Astrocyte (in vitro differentiated cells and primary cell): Measurements from ENCODE around the gene HEY2. TPM values are rescaled to one million over a fixed set of nuclear protein-coding genes. Genes with fewer than 3 reads are reported as not detected.

Experiments
- DNase-seq: peaks from one replicate; pipeline ENCODE4 v3.0.0-alpha.2; 2010; ENCODE audit warnings: low read depth
- FAIRE-seq: peaks from 2 replicates; lab custom pipeline; 2011; peaks lifted over from hg19 to GRCh38; lab: Jason Lieb, UNC
- H2AFZ ChIP-seq: 2 replicates; pipeline ENCODE4 v1.6.0; 2012; ENCODE audit warnings: low read depth, low read length, inconsistent platforms
- H3K27ac ChIP-seq: 2 replicates; pipeline ENCODE4 v1.5.1; 2011; ENCODE audit warnings: low read depth, low read length, inconsistent platforms
- H3K27me3 ChIP-seq: 2 replicates; pipeline ENCODE4 v1.6.0; 2011; ENCODE audit warnings: low read length, inconsistent platforms; ENCODE audit not compliant: insufficient read depth
- H3K36me3 ChIP-seq: 2 replicates; pipeline ENCODE4 v1.5.1; 2011; ENCODE audit warnings: low read length, inconsistent platforms; ENCODE audit not compliant: insufficient read depth
- H3K4me1 ChIP-seq: 2 replicates; pipeline ENCODE4 v1.5.1; 2011; ENCODE audit warnings: low read length, inconsistent platforms; ENCODE audit not compliant: insufficient read depth
- H3K4me2 ChIP-seq: 2 replicates; pipeline ENCODE4 v1.6.0; 2012; ENCODE audit warnings: low read length, inconsistent platforms
- H3K4me3 ChIP-seq: 2 replicates; pipeline ENCODE4 v1.5.1; 2011; ENCODE audit warnings: low read depth, mild to moderate bottlenecking, low read length, inconsistent platforms; ENCODE audit not compliant: insufficient read depth
- H3K79me2 ChIP-seq: 2 replicates; pipeline ENCODE4 v1.6.0; 2012; ENCODE audit warnings: mild to moderate bottlenecking, low read length, inconsistent platforms; ENCODE audit not compliant: insufficient read depth
- H3K9ac ChIP-seq: 2 replicates; pipeline ENCODE4 v1.6.0; 2012; ENCODE audit warnings: mild to moderate bottlenecking, low read length, inconsistent platforms
- H3K9me3 ChIP-seq: 2 replicates; pipeline ENCODE4 v1.5.1; 2012; ENCODE audit warnings: low read depth, mild to moderate bottlenecking, low read length, inconsistent platforms; ENCODE audit not compliant: insufficient read depth
- H4K20me1 ChIP-seq: 2 replicates; pipeline ENCODE4 v1.6.0; 2012; ENCODE audit warnings: low read length, inconsistent platforms; ENCODE audit not compliant: insufficient read depth
- H3K27ac Mint-ChIP-seq: one replicate; pipeline ENCODE4 v1.8.0; 2021; ENCODE audit warnings: mild to moderate bottlenecking, mixed read lengths; ENCODE audit not compliant: unreplicated experiment
- H3K27me3 Mint-ChIP-seq: one replicate; pipeline ENCODE4 v1.8.0; 2021; ENCODE audit warnings: low read depth, mixed read lengths; ENCODE audit not compliant: unreplicated experiment
- H3K36me3 Mint-ChIP-seq: one replicate; pipeline ENCODE4 v1.8.0; 2021; ENCODE audit warnings: low read depth, mixed read lengths; ENCODE audit not compliant: unreplicated experiment
- H3K4me1 Mint-ChIP-seq: one replicate; pipeline ENCODE4 v1.8.0; 2021; ENCODE audit warnings: low read depth, mixed read lengths; ENCODE audit not compliant: unreplicated experiment
- H3K4me3 Mint-ChIP-seq: one replicate; pipeline ENCODE4 v1.8.0; 2021; ENCODE audit warnings: mild to moderate bottlenecking, moderate library complexity, mixed read lengths; ENCODE audit not compliant: unreplicated experiment
- H3K9me3 Mint-ChIP-seq: one replicate; pipeline ENCODE4 v1.8.0; 2021; ENCODE audit warnings: mild to moderate bottlenecking, mixed read lengths; ENCODE audit not compliant: unreplicated experiment
- CTCF ChIP-seq: IDR thresholded peaks from 2 replicates; pipeline ENCODE4 v1.5.1; 2011; ENCODE audit warnings: low read depth, mild to moderate bottlenecking, inconsistent platforms, low read length, moderate library complexity; ENCODE audit not compliant: insufficient read depth
- EZH2 ChIP-seq: IDR thresholded peaks from 2 replicates; pipeline ENCODE4 v1.6.1; 2012; ENCODE audit warnings: mild to moderate bottlenecking, low read length, inconsistent platforms; ENCODE audit not compliant: insufficient read depth
- total RNA-seq: library from RNA; stranded (reverse); gene quantifications from 2 replicates; pipeline ENCODE4 v1.2.1, GENCODE V29; 2021

Gene HEY2
- total RNA-seq, 1 donor from 2014 or later: 1.0 TPM

- Histone ChIP-seq H3K4me3 (no peak overlapping the region), H3K79me2 (peaks cover 35% of the 10 kb centered on the region), H3K4me1 (peaks cover 26% of the 10 kb centered on the region), H3K27me3 (no peaks in the 10 kb centered on the region), H3K9me3 (no peaks in the 10 kb centered on the region), H3K4me2 (peak overlapping the region; percentile 94), H4K20me1 (no peaks in the 10 kb centered on the region), H3K36me3 (no peaks in the 10 kb centered on the region), H3K9ac (no peak overlapping the region), H2AFZ (no peak overlapping the region), H3K27ac (no peak overlapping the region)
- H3K4me3 Mint-ChIP-seq: no peak overlapping the region
- no peak overlapping the region for H3K27ac Mint-ChIP-seq
- FAIRE-seq (no peak), DNase-seq (peak; percentile 39)
- no peaks in the 10 kb centered on the region for H3K27me3 Mint-ChIP-seq
- no peaks in the 10 kb centered on the region for H3K36me3 Mint-ChIP-seq
- H3K4me1 Mint-ChIP-seq: peaks cover 14% of the 10 kb centered on the region
- no peaks in the 10 kb centered on the region for H3K9me3 Mint-ChIP-seq
- TF ChIP-seq EZH2 (no peak), CTCF (no peak)
Observed at GRCh38 chr6:125792680-125793079, 43.2 kb downstream of the HEY2 start.

GRCh38 chr6:125793280-125793679 is 43.8 kb downstream of the HEY2 start:
- Histone ChIP-seq H3K27me3 (no peaks in the 10 kb centered on the region), H3K36me3 (no peaks in the 10 kb centered on the region), H3K4me2 (no peak overlapping the region), H2AFZ (no peak overlapping the region), H3K27ac (no peak overlapping the region), H3K9me3 (no peaks in the 10 kb centered on the region), H3K9ac (no peak overlapping the region), H3K4me3 (no peak overlapping the region), H3K4me1 (peaks cover 26% of the 10 kb centered on the region), H3K79me2 (peaks cover 36% of the 10 kb centered on the region), H4K20me1 (no peaks in the 10 kb centered on the region)
- Mint-ChIP-seq H3K9me3 (no peaks in the 10 kb centered on the region), H3K36me3 (no peaks in the 10 kb centered on the region), H3K4me3 (no peak overlapping the region), H3K4me1 (peaks cover 17% of the 10 kb centered on the region), H3K27ac (no peak overlapping the region), H3K27me3 (no peaks in the 10 kb centered on the region)
- no peak for FAIRE-seq
- no peak for DNase-seq
- no peak for TF ChIP-seq EZH2
- no peak for TF ChIP-seq CTCF

- Histone ChIP-seq H3K27me3 (no peaks in the 10 kb centered on the region), H4K20me1 (no peaks in the 10 kb centered on the region), H3K4me2 (peak overlapping the region; percentile 37), H3K4me1 (peaks cover 26% of the 10 kb centered on the region), H3K36me3 (no peaks in the 10 kb centered on the region), H3K27ac (no peak overlapping the region), H2AFZ (no peak overlapping the region), H3K79me2 (peaks cover 36% of the 10 kb centered on the region), H3K9me3 (no peaks in the 10 kb centered on the region), H3K9ac (no peak overlapping the region), H3K4me3 (no peak overlapping the region)
- no peak overlapping the region for H3K4me3 Mint-ChIP-seq
- no peak overlapping the region for H3K27ac Mint-ChIP-seq
- peaks cover 18% of the 10 kb centered on the region for H3K4me1 Mint-ChIP-seq
- no peaks in the 10 kb centered on the region for H3K27me3 Mint-ChIP-seq
- H3K36me3 Mint-ChIP-seq: no peaks in the 10 kb centered on the region
- TF ChIP-seq EZH2 (no peak), CTCF (no peak)
- H3K9me3 Mint-ChIP-seq: no peaks in the 10 kb centered on the region
- FAIRE-seq (no peak), DNase-seq (no peak)
Observed at GRCh38 chr6:125793863-125794262, 44.4 kb downstream of the HEY2 start.
